ENCODE data around the gene SFN. TPM values are rescaled to one million over a fixed set of nuclear protein-coding genes. Genes with fewer than 3 reads are reported as not detected.

The SFN gene
- total and polyA plus RNA-seq, 2 of the 13 experiments (the other 11 are each of a cell fraction or from before 2014, with no cell fraction given), result 4.3 to 5.6 TPM

DNA sequence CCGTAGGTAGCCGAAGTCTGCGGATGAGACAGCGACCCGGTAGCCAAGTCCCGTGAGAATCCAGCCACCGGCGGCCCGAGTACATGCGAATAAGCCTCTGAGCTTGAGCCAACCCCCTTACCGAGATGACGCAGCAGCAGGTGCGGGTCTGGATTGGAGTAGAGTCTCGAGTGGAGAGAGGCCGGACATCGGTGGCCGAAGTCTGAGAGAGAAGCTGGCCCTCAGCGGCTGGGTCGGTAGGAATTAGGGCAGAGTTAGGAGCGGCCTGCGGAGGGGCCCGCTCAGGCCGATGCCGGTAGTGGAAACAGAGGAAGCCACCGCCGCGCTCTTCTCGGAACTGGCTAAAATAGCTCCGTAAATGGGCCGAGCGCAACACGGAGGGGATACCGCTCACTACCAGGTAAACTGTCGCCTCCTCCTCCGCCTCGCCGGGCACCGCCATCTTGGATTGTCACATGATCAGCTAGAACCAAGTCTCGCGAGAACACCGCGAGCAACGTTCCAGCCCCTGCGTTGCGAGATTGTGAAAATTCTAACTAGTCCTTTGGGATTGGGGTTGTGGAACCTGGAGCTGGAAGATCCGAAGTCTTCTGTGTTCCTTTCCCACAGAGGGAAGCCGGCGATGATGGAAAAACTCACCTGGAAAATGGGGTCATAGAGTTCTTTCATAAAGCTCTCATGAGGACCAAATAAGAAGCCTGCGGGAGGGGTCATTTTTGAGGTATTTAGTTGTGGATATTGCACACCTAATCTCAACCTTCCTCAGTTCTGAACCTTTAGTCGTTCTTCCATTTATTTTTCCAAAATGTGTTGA, 37.3 kb downstream of the SFN start, which contains the start of gene GPATCH3 (continued):
- TF ChIP-seq, protein P1, sequence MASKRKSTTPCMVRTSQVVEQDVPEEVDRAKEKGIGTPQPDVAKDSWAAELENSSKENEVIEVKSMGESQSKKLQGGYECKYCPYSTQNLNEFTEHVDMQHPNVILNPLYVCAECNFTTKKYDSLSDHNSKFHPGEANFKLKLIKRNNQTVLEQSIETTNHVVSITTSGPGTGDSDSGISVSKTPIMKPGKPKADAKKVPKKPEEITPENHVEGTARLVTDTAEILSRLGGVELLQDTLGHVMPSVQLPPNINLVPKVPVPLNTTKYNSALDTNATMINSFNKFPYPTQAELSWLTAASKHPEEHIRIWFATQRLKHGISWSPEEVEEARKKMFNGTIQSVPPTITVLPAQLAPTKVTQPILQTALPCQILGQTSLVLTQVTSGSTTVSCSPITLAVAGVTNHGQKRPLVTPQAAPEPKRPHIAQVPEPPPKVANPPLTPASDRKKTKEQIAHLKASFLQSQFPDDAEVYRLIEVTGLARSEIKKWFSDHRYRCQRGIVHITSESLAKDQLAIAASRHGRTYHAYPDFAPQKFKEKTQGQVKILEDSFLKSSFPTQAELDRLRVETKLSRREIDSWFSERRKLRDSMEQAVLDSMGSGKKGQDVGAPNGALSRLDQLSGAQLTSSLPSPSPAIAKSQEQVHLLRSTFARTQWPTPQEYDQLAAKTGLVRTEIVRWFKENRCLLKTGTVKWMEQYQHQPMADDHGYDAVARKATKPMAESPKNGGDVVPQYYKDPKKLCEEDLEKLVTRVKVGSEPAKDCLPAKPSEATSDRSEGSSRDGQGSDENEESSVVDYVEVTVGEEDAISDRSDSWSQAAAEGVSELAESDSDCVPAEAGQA (IDR thresholded peaks at IDR 0.05; ENCODE audit: low read depth), result peak; percentile 74
- TF ChIP-seq, protein P1 (CRISPR knock-in tag; IDR thresholded peaks at IDR 0.05; ENCODE audit: borderline replicate concordance), result no peak
- TF ChIP-seq, protein P2, sequence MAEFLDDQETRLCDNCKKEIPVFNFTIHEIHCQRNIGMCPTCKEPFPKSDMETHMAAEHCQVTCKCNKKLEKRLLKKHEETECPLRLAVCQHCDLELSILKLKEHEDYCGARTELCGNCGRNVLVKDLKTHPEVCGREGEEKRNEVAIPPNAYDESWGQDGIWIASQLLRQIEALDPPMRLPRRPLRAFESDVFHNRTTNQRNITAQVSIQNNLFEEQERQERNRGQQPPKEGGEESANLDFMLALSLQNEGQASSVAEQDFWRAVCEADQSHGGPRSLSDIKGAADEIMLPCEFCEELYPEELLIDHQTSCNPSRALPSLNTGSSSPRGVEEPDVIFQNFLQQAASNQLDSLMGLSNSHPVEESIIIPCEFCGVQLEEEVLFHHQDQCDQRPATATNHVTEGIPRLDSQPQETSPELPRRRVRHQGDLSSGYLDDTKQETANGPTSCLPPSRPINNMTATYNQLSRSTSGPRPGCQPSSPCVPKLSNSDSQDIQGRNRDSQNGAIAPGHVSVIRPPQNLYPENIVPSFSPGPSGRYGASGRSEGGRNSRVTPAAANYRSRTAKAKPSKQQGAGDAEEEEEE (CRISPR knock-in tag; IDR thresholded peaks at IDR 0.05; ENCODE audit: borderline replicate concordance), result 0 out of 2 replicates have a peak, but pooled peaks have one; percentile 55
- TF ChIP-seq ZNF589 (CRISPR knock-in tag; conservative IDR thresholded peaks at IDR 0.05) (no peak), ZNF839 (CRISPR knock-in tag; IDR thresholded peaks at IDR 0.05; ENCODE audit: borderline replicate concordance) (no peak), HNRNPK (IDR thresholded peaks at IDR 0.05; ENCODE audit: low read depth, low read length, poor library complexity, severe bottlenecking) (no peak), ZNF800 (CRISPR knock-in tag; IDR thresholded peaks at IDR 0.05) (no peak), XBP1 (CRISPR knock-in tag; IDR thresholded peaks at IDR 0.05) (no peak), HMGXB4 (CRISPR knock-in tag; IDR thresholded peaks at IDR 0.05; ENCODE audit: borderline replicate concordance in 1 of 2, low read depth in 1 of 2) (peak; percentile 64 to 88; a peak in 3 of 4 replicates), TP53 (CRISPR knock-in tag; conservative IDR thresholded peaks at IDR 0.05) (no peak), KAT7 (CRISPR knock-in tag; IDR thresholded peaks at IDR 0.05; ENCODE audit: borderline replicate concordance) (peak; percentile 85; the same call in 1 of the 2 replicates), ZFP37 (CRISPR knock-in tag; IDR thresholded peaks at IDR 0.05; ENCODE audit: borderline replicate concordance) (peak; percentile 23; the same call in 1 of the 2 replicates), CREBL2 (CRISPR knock-in tag; IDR thresholded peaks at IDR 0.05; ENCODE audit: borderline replicate concordance) (no peak)
- TF ChIP-seq, protein P3, sequence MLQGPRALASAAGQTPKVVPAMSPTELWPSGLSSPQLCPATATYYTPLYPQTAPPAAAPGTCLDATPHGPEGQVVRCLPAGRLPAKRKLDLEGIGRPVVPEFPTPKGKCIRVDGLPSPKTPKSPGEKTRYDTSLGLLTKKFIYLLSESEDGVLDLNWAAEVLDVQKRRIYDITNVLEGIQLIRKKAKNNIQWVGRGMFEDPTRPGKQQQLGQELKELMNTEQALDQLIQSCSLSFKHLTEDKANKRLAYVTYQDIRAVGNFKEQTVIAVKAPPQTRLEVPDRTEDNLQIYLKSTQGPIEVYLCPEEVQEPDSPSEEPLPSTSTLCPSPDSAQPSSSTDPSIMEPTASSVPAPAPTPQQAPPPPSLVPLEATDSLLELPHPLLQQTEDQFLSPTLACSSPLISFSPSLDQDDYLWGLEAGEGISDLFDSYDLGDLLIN (CRISPR knock-in tag; IDR thresholded peaks at IDR 0.05; ENCODE audit: borderline replicate concordance), result no peak

Data from HepG2 (cell line).